ENCODE results near the gene MED22.
"Not testable (repeated sequence)": the region's sequence is repeated elsewhere in the genome, so short reads cannot be mapped to it uniquely, and the experiment has no call there.

The MED22 gene

GRCh38 chr9:133334161-133334560 is 13.8 kb downstream of the MED22 start:
- peak; percentile 14 for DNase-seq

DNA sequence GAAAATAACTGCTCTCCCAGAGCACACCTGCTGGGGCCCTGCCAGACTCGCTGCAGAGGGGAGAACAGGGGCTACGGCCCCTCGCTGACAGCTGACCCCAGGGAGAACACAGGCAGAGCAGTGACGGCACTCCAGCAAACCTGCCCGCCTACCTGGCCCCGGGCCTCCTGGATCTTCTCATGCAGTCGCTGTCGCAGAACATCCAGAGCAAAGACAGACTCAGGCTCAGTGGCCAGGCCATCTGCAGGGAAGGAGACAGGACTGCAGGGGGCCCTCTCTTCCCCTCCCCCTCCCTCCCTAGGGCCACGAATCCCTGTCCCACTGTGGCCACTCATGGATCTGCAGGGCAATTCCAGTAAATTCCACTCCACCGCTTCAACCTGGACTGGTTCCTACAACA is 14.4 kb downstream of the MED22 start:
- DNase-seq, result no peak

- no peak for DNase-seq
Observed at GRCh38 chr9:133333011-133333410, 14.9 kb downstream of the MED22 start.

DNA sequence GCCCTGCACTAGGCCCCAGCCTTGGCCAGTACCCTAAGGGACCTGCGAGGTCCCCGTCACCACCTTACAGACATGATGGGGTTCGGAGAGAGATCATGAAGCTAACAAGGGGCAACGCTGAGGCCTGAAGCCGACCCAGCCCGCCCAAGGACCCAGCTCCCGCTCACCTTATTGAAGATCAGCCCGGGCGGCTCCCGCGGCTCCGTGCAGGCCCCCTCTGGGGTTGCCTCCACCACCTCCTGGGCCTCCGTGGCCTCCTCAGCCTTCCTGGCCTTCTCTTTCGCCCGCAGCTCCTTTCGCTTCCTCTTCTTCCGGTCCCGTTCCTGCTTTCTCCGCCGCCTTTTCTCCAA is 15.6 kb downstream of the MED22 start:
- no peak for DNase-seq

DNA sequence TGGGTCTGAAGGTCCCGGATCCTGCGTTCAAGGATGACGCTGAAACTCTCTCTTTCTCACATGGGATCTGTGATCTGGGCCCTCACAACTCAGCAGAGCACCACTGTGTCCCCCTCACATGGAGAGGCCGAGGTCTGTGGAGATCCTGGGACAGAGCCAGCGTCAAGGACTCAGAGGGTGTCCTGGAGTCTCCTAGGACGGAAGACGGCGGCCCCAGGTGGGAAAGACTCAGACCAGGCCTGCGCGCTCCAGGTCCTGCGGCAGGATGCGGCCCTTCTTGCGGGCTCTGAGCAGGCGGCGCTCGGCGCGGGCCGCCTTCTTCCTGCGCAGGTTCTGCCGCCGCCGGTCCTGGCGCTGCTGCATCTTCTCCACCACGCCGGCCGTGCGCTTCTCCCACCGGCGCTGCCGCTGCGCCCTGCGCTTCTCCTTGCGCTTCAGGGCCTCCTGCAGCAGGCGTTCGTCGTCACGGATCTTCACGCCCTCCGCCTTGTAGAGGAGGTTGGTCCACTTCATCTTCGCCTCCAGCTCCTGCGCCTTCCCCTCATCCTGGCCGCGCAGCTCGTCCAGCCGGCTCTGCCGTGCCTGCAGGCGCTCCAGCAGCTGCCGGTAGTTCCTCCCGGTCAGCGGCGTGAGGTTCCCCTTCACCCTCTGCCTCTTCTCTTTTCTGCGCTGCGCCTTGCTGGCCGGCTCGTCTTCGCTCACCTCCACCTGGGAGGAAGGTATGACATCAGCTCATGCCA is 16.1 kb downstream of the MED22 start:
- no peak for DNase-seq

DNA sequence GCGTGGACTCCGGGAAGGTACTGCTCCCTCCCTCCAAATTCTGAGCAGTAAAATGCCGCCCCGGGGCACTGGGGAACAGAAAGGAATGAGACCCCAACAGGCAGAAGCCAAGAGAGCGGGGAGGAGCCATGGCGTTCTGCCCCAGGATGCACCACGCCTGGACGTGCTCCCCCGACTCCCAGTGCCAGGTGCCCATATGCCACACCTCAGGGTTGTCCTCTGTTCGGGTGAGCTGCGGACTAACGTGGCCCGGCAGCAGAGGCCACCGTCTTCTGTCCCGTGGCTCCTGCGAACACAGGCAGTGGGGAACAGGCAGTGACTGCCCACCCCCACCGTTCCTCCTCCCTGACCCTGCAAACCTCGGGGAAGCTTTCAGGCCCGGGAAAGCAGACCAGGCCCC is 16.7 kb downstream of the MED22 start:
- DNase-seq, result no peak

- DNase-seq, result not testable (repeated sequence)
Observed at GRCh38 chr9:133329306-133330156, 18.4 kb downstream of the MED22 start.

- no peak for DNase-seq
Observed at GRCh38 chr9:133327834-133328484, 20.0 kb downstream of the MED22 start.

DNA sequence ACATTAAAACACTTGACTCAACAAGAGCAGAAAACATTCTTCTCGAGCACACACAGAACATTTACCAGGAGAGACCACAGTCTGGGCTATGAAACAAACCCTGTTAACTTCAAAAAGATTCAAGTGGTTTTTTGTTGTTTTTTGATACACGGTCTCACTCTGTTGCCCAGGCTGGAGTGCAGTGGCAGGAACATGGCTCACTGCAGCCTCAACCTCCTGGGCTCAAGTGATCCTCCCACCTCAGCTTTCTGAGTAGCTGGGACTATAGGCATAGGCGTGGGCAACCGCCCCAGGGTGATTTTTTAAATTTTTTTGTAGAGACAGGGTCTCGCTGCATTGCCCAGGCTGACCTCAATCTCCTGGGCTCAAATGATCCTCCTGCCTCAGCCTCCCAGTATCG is 20.9 kb downstream of the MED22 start:
- DNase-seq, result not testable (repeated sequence)

DNA sequence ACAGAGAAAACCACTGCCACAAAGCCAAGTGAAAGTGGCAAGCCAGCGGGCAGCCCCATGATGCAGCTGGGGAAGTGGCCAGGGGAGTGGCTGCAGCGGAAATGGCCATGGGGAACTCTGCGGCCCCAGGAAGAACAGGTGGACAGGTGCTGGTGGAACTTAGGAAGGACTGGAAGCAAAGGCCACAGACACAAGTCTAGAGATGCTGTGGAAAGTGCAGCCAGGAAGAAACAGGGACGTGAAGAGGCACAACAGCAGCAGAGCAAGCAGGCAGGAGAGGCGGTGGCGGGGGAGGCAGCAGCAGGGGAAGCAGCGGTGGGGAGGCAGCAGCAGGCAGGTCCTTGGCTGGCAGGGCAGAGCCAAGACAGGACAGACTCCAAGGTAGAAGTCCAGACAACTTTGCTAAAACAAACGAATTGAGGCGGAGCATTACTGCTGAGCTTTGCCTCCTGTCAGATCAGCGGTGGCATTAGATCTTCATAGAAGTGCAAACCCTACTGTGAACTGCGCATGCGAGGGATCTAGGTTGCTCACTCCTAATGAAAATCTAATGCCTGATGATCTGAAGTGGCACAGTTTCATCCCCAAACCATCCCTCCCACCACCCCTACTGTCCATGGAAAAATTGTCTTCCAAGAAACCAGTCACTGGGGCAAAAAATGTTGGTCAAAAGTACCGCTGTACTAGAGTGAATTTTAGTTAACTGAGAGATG is 23.8 kb downstream of the MED22 start:
- DNase-seq, result no peak

DNA sequence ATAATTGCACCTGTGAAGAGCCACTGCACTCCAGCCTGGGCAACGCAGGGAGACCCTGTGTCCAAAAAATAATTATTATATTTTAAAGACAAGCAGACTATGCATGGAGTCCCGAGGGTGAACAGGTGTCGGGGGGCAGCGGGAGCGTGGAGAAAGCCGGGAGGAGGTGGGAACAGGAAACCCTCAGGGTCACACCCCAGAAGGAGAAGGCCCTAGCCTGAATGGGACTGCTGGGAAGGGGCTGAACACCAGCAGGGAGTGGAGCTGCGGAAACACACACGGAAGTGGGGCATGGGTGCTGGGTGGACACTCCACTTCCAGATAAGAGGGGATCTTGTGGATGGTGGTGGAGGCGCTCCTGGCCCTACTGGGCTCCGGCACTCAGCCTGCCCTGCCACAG is 24.7 kb downstream of the MED22 start:
- no peak for DNase-seq

DNA sequence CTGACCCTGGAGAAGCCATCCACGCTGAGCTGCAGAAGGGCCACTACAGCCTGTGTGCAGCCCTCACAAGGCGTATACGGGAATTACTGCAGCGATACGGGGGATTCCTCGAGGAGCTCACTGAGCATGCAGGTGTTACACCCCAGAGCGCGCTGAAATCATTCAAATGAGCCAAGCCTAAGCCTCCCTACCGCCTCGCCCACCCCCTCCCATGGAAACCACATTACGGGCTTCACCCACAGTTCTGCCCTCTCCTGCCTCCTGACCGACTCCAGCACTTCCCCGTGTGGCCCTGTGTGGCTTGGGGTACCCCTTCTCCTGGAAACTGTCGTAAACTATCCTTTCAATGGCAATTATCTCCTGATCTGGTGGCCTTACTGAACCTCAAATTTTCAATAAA is 25.2 kb downstream of the MED22 start:
- no peak for DNase-seq

DNA sequence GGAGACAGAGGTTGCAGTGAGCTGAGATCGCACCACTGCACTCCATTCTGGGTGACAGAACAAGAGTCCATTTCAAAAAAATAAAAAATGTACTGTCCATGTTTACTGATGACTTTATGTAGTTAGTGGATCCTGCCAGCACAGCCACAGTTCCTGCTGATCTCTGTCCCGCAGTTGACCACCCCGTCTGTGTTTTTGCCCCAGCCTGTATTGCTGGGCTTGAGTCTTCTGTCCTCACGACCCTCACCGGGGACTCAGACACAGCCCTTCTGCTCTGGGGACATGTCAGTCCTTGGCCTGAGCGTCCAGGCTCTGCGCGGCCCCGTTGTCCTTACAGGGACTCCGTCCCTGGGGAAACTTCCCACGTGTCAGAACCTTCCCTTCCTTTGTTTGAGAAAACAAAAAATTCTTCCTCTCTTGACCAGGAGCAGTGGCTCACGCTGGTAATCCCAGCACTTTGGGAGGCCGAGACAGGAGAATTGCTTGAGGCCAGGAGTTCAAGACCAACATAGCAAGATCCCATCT is 26.5 kb downstream of the MED22 start:
- DNase-seq, result no peak

- no peak for DNase-seq
Observed at GRCh38 chr9:133320421-133320881, 27.5 kb downstream of the MED22 start.

DNA sequence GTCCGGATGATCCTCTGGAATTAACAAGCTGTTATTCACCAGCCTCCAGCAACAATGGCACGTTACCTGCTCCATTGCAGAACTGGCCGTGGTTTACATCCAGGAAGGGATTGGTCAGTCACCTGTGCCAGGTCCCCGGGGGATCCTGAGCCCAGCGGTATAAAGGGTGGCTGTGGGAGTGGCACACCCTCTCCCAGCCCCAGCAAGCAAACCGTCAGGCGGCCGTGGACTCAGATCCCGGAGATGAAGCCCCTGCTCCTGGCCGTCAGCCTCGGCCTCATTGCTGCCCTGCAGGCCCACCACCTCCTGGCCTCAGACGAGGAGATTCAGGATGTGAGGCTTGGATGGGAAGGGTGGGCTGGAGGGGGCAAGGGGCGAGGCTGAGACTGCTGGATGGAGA is 30.4 kb downstream of the MED22 start:
- DNase-seq, result not testable (repeated sequence)

GRCh38 chr9:133315997-133316396 is 31.9 kb downstream of the MED22 start:
- DNase-seq, result no peak

- DNase-seq, result no peak
Observed at GRCh38 chr9:133309608-133310007, 38.3 kb downstream of the MED22 start.

DNA sequence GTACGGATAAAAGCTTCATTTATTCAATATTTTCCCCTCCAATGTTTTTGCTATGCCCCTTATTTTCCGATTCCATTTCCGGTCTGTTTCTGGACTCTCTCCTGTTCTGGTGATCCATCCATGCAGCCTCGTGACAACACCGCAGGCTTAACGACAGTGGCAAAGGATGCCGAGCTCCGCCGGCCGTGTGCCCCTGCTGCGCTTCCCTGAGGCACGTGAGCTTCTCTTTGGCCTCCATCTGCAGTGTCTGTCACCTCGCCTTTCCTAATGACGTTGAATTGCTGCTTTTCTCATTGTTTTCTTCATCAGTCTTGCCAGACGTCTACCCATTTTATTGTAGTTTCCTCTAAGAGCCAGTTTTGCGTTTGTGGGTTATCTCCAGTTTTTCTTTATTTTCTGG is 40.6 kb downstream of the MED22 start:
- no peak for DNase-seq

DNA sequence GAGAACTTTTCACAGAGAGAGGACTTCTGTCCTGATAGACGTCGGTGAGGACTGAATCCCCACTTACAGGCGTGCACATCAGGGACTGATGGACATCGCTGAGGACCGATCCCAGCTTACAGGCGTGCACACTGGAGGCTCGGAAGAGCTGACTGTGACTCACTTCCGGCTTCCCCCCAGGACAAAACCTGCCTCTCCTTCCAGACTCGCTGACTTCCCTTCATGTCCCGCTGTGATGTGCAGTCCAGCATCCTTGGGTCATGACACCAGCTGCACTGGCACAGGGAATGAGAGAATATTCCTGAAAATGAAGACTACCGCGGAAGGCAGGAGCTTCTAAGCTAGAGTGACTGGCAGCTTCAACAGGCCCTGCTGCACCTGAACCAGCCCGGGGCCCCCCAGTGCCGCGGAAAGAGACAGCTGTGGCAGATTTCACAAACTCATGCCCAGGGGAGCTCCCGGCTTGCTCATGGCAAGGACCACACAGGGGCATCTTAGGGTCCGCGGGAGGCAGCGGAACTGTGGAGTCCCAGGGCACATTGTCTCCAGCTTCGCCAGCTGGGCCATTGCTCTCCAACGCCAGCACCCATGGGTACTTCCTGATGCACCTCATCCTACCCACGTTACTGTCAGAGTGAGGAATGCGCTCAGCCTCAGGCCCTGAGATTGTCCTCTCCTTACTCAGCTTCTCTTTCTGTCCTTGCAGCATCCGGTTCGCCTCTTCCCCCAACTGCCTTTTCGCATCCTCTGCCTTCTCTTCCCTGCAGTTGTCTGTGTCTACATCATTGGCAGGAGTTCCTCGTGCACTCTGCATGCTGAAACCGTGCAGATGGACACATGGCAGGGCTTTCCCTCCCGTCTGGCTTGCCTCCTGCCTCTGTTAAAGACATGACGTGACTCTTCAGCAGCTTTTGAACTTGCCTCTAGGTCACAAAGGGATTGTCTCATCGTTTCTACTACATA is 41.4 kb downstream of the MED22 start:
- no peak for DNase-seq

DNA sequence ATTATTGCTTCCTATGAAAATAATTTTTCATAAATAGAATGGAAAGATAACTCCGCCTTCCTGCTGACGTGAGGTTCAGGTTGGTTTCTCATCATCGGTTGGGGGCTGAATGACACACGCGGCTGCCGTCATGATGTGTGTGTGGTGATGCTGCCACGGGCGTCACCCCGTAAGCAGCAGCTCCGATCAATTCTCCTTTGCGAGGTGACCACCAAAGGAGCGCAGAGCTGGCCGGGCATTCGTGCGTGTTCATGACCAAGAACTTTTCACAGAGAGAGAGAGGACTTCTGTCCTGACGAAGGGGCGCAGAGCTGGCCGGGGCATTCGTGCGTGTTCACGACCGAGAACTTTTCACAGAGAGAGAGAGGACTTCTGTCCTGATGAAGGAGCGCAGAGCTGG is 42.2 kb downstream of the MED22 start:
- no peak for DNase-seq

Measured in activated CD4-positive, alpha-beta T cell treated with anti-CD3 and anti-CD28 coated beads, Interleukin-2, Interleukin-6, amounts not matched to agents 100 ng/mL and 50 ng/mL, durations not matched to agents 16 hours and 8 hours (primary cell).